ENCODE measurements around the gene ASIC3.
"Not testable (repeated sequence)": the region's sequence is repeated elsewhere in the genome, so short reads cannot be mapped to it uniquely, and the experiment has no call there.

Gene ASIC3

GRCh38 chr7:151034312-151035025 lies 13.9 kb upstream of the ASIC3 start:
- DNase-seq = no peak

- DNase-seq = no peak
Measured at GRCh38 chr7:151035026-151035717, 13.2 kb upstream of the ASIC3 start.

- no peak for DNase-seq
Measured at GRCh38 chr7:151035902-151036301, 12.4 kb upstream of the ASIC3 start.

- peak in 1 of 2 donors; percentile 69 for DNase-seq
Measured at GRCh38 chr7:151038951-151039849, 9.1 kb upstream of the ASIC3 start.

- no peak for DNase-seq
Measured at GRCh38 chr7:151039850-151040548, 8.3 kb upstream of the ASIC3 start.

GRCh38 chr7:151040616-151041375 lies 7.5 kb upstream of the ASIC3 start:
- DNase-seq = no peak

- DNase-seq = not testable (repeated sequence)
Measured at GRCh38 chr7:151043449-151043848, 4.9 kb upstream of the ASIC3 start.

GRCh38 chr7:151043959-151044358 lies 4.4 kb upstream of the ASIC3 start:
- no peak for DNase-seq

- DNase-seq = no peak
Measured at GRCh38 chr7:151045262-151045661, 3.1 kb upstream of the ASIC3 start.

GRCh38 chr7:151045967-151046366 lies 2.4 kb upstream of the ASIC3 start:
- no peak for DNase-seq

GRCh38 chr7:151046603-151047573 lies 1.4 kb upstream of the ASIC3 start:
- DNase-seq = no peak

- no peak for DNase-seq
Measured at GRCh38 chr7:151048911-151049463, 656 bp downstream of the ASIC3 start.

GRCh38 chr7:151051108-151051507 lies 2.8 kb downstream of the ASIC3 start:
- peak; percentile 44 to 56 for DNase-seq

GRCh38 chr7:151053096-151053495 lies 4.8 kb downstream of the ASIC3 start:
- DNase-seq = no peak

- DNase-seq = no peak
Measured at GRCh38 chr7:151053751-151054150, 5.4 kb downstream of the ASIC3 start.

- DNase-seq = no peak
Measured at GRCh38 chr7:151056283-151056665, 7.9 kb downstream of the ASIC3 start.

- no peak for DNase-seq
Measured at GRCh38 chr7:151056666-151057505, 8.6 kb downstream of the ASIC3 start.

GRCh38 chr7:151057506-151057988 lies 9.2 kb downstream of the ASIC3 start, which contains the start of gene CDK5:
Gene CDK5, minus strand, starts transcription at chr7:151057897. Its CDS starts 49 bp downstream, at chr7:151057848.
- DNase-seq = peak in 1 of 2 donors; percentile 9

Data from CD4-positive, alpha-beta T cell treated with Interleukin-1 beta for 1 hour (primary cell).